HepG2 (cell line): ENCODE measurements around the gene NEK8. TPM values are rescaled to one million over a fixed set of nuclear protein-coding genes. Genes with fewer than 3 reads are reported as not detected.

ENCODE experiments used
- ARNT ChIP-seq: fragments of 450-650 bp; IDR thresholded peaks from 2 replicates; pipeline ENCODE4 v1.6.1; 2017
- ATF7-NPFF ChIP-seq: sonication (generic); formaldehyde crosslinking; IDR thresholded peaks from 2 replicates; pipeline ENCODE4 v1.8.1; 2023; ENCODE audit warnings: mild to moderate bottlenecking, low read depth, missing genetic modification reagents, moderate library complexity
- BCL6 ChIP-seq: IDR thresholded peaks from 2 replicates; pipeline ENCODE4 v1.6.1; 2016; ENCODE audit warnings: missing genetic modification reagents, missing compliant biosample characterization
- CCAR2 ChIP-seq: fragments of 200-400 bp; formaldehyde crosslinking; optimal IDR thresholded peaks from 2 replicates; pipeline ENCODE3; 2018; ENCODE audit warnings: low read depth, mild to moderate bottlenecking, low read length, moderate library complexity
- EEA1 ChIP-seq: sonication (generic); formaldehyde crosslinking; IDR thresholded peaks from 2 replicates; pipeline ENCODE4 v1.5.1; 2020; ENCODE audit warnings: mild to moderate bottlenecking, missing genetic modification reagents, borderline replicate concordance
- GABPA ChIP-seq, 2 experiments: IDR thresholded peaks; 2 replicates each; pipeline ENCODE4 v1.6.1; 2011 to 2016; ENCODE audit warnings: low read depth in 2 of 2, low read length in 1 of 2, missing biosample characterization in 1 of 2, missing genetic modification characterization in 1 of 2
- HES4 ChIP-seq: sonication (generic); formaldehyde crosslinking; IDR thresholded peaks from 2 replicates; pipeline ENCODE4 v1.9.0; 2021; ENCODE audit warnings: mild to moderate bottlenecking, missing genetic modification reagents, borderline replicate concordance
- HOXA5 ChIP-seq: sonication (generic); formaldehyde crosslinking; IDR thresholded peaks from 2 replicates; pipeline ENCODE4 v1.4.0; 2020; ENCODE audit warnings: missing genetic modification reagents
- IKZF1 ChIP-seq: fragments of 450-650 bp; IDR thresholded peaks from 2 replicates; pipeline ENCODE4 v1.7.1; 2016
- MYPOP ChIP-seq: sonication (generic); formaldehyde crosslinking; IDR thresholded peaks from 2 replicates; pipeline ENCODE4 v1.8.1; 2023; ENCODE audit warnings: mild to moderate bottlenecking, moderate library complexity, missing genetic modification reagents
- NFIB ChIP-seq: sonication (generic); formaldehyde crosslinking; IDR thresholded peaks from 2 replicates; pipeline ENCODE4 v1.9.0; 2021; ENCODE audit warnings: missing genetic modification reagents, mild to moderate bottlenecking, borderline replicate concordance
- PCBP2 ChIP-seq: fragments of 200-400 bp; formaldehyde crosslinking; optimal IDR thresholded peaks from 2 replicates; pipeline ENCODE3; 2018; ENCODE audit warnings: low read length, low read depth; ENCODE audit not compliant: poor library complexity, severe bottlenecking
- PLRG1 ChIP-seq: fragments of 450-650 bp; conservative IDR thresholded peaks from 2 replicates; pipeline ENCODE4 v1.6.1; 2016
- RBM39 ChIP-seq: fragments of 200-400 bp; formaldehyde crosslinking; IDR thresholded peaks from one replicate; pipeline ENCODE4 v1.6.1; 2018; ENCODE audit warnings: antibody characterized with exemption, mild to moderate bottlenecking, low read depth, low read length; ENCODE audit not compliant: poor library complexity, severe bottlenecking
- RFXANK ChIP-seq: IDR thresholded peaks from 2 replicates; pipeline ENCODE4 v1.6.1; 2016
- ZBTB10 ChIP-seq: sonication (generic); formaldehyde crosslinking; IDR thresholded peaks from 2 replicates; pipeline ENCODE4 v1.4.0; 2020; ENCODE audit warnings: missing genetic modification reagents, borderline replicate concordance
- ZBTB14 ChIP-seq: sonication (generic); formaldehyde crosslinking; IDR thresholded peaks from 2 replicates; pipeline ENCODE4 v1.4.0; 2020; ENCODE audit warnings: missing genetic modification reagents
- ZBTB38 ChIP-seq: sonication (generic); formaldehyde crosslinking; IDR thresholded peaks from 2 replicates; pipeline ENCODE4 v1.5.1; 2020; ENCODE audit warnings: mild to moderate bottlenecking, missing genetic modification reagents
- ZBTB8A ChIP-seq: sonication (generic); formaldehyde crosslinking; IDR thresholded peaks from 2 replicates; pipeline ENCODE4 v1.4.0; 2020; ENCODE audit warnings: mild to moderate bottlenecking, low read depth, missing genetic modification reagents, borderline replicate concordance
- ZKSCAN8 ChIP-seq: IDR thresholded peaks from 2 replicates; pipeline ENCODE4 v1.6.1; 2016; ENCODE audit warnings: borderline replicate concordance, missing genetic modification reagents, missing compliant biosample characterization
- ZNF224 ChIP-seq: sonication (generic); formaldehyde crosslinking; IDR thresholded peaks from 2 replicates; pipeline ENCODE4 v1.5.0; 2020; ENCODE audit warnings: mild to moderate bottlenecking, missing genetic modification reagents
- ZNF337 ChIP-seq: sonication (generic); formaldehyde crosslinking; IDR thresholded peaks from 2 replicates; pipeline ENCODE4 v1.5.1; 2020; ENCODE audit warnings: missing genetic modification reagents, low read depth, mild to moderate bottlenecking, borderline replicate concordance
- ZNF549 ChIP-seq: sonication (generic); formaldehyde crosslinking; IDR thresholded peaks from 2 replicates; pipeline ENCODE4 v1.5.0; 2020; ENCODE audit warnings: missing genetic modification reagents
- ZNF557 ChIP-seq: sonication (generic); formaldehyde crosslinking; IDR thresholded peaks from 2 replicates; pipeline ENCODE4 v1.4.0; 2020; ENCODE audit warnings: missing genetic modification reagents
- ZNF577 ChIP-seq: sonication (generic); formaldehyde crosslinking; IDR thresholded peaks from 2 replicates; pipeline ENCODE4 v1.4.0; 2020; ENCODE audit warnings: mild to moderate bottlenecking, low read depth, missing genetic modification reagents, borderline replicate concordance
- ZNF879 ChIP-seq: sonication (generic); formaldehyde crosslinking; IDR thresholded peaks from 2 replicates; pipeline ENCODE4 v1.8.1; 2023; ENCODE audit warnings: missing genetic modification reagents
- polyA plus RNA-seq, 8 experiments: library from polyadenylated mRNA; depleted of rRNA in 3 of 8; stranded (reverse) in 7 of 8; unstranded in 1 of 8; fragments of >200 nt; fragmentation: Illumina TruSeq in 4 of 8; extraction: Trizol in 4 of 8; gene quantifications; 2 replicates each; pipeline versions ENCODE4 v1.2.1 to v1.2.3, GENCODE V29; 2011 to 2016; ENCODE audit warnings: low read depth in 4 of 8, missing spikeins in 1 of 8, mixed read lengths in 1 of 8; ENCODE audit not compliant: insufficient read depth in 1 of 8
- total RNA-seq, 5 experiments: library from RNA; depleted of rRNA; stranded (reverse); fragments of >200 nt; fragmentation: Illumina TruSeq; extraction: Trizol; gene quantifications; 2 replicates each; pipeline ENCODE4 v1.2.3, GENCODE V29; 2016; ENCODE audit warnings: low read depth in 1 of 5

Gene NEK8
- total and polyA plus RNA-seq, 2 of the 13 experiments (the other 11 are each of a cell fraction or from before 2014, with no cell fraction given), result 5.8 to 13.5 TPM

- peak; percentile 81; the same call in 1 of the 2 replicates for TF ChIP-seq ZBTB10
- 0 out of 2 replicates have a peak, but pooled peaks have one; percentile 25 for TF ChIP-seq ATF7-NPFF
- no peak for TF ChIP-seq ZKSCAN8 (CRISPR knock-in tag)
- TF ChIP-seq RFXANK, result no peak
- peak; percentile 8; the same call in 1 of the 2 replicates for TF ChIP-seq ZBTB38 (CRISPR knock-in tag)
- TF ChIP-seq GABPA (IDR thresholded peaks at IDR 0.05; ENCODE audit: low read depth, low read length), result peak; percentile 27; the same call in 1 of the 2 replicates
- no peak for TF ChIP-seq GABPA (CRISPR knock-in tag; IDR thresholded peaks at IDR 0.05; ENCODE audit: low read depth)
- TF ChIP-seq CCAR2, result no peak
- no peak for TF ChIP-seq PCBP2
- 0 out of 2 replicates have a peak, but pooled peaks have one; percentile 29 for TF ChIP-seq ZNF879 (CRISPR knock-in tag)
- TF ChIP-seq ZNF577 (CRISPR knock-in tag), result no peak
- TF ChIP-seq ARNT, result no peak
- TF ChIP-seq PLRG1, result no peak
- TF ChIP-seq ZBTB8A (CRISPR knock-in tag), result no peak
- no peak for TF ChIP-seq ZNF337 (CRISPR knock-in tag)
- no peak for TF ChIP-seq IKZF1
- no peak for TF ChIP-seq ZNF557 (CRISPR knock-in tag)
- TF ChIP-seq EEA1 (CRISPR knock-in tag), result peak; percentile 38; the same call in 1 of the 2 replicates
- TF ChIP-seq ZBTB14 (CRISPR knock-in tag), result peak; percentile 70
- peak; percentile 58; the same call in 1 of the 2 replicates for TF ChIP-seq MYPOP (CRISPR knock-in tag)
- no peak for TF ChIP-seq HES4 (CRISPR knock-in tag)
- no peak for TF ChIP-seq BCL6 (CRISPR knock-in tag)
- TF ChIP-seq ZNF549 (CRISPR knock-in tag), result no peak
- TF ChIP-seq RBM39, result peak; percentile 15
- TF ChIP-seq ZNF224 (CRISPR knock-in tag), result no peak
- no peak for TF ChIP-seq NFIB (CRISPR knock-in tag)
- TF ChIP-seq HOXA5 (CRISPR knock-in tag), result peak; percentile 29; the same call in 1 of the 2 replicates
Observed at GRCh38 chr17:28743243-28744103, 14.9 kb downstream of the NEK8 start, which contains the start of gene TRAF4 (continued).
